A549 (cell line): ENCODE results near the gene KANSL1.

ENCODE experiments used
- CEBPB ChIP-seq, 2 experiments: fragments of >200 bp in 1 of 2; sonication (Bioruptor Twin) in 1 of 2; formaldehyde crosslinking in 1 of 2; IDR thresholded peaks; 2 replicates each; pipeline ENCODE4 v1.6.1; 2012 to 2016
- CTCF ChIP-seq: fragments of >200 bp; sonication (Bioruptor Twin); formaldehyde crosslinking; IDR thresholded peaks from 3 replicates; pipeline ENCODE4 v1.5.1; 2016
- EHF ChIP-seq: fragments of 250-450 bp; sonication (Bioruptor Pico); IDR thresholded peaks from 2 replicates; pipeline ENCODE4 v1.5.0; 2020; ENCODE audit warnings: mild to moderate bottlenecking
- HOXA7 ChIP-seq: fragments of 250-450 bp; sonication (Bioruptor Pico); IDR thresholded peaks from 2 replicates; pipeline ENCODE4 v1.5.0; 2020; ENCODE audit warnings: mild to moderate bottlenecking, moderate library complexity
- NR3C1 ChIP-seq: fragments of >200 bp; sonication (Bioruptor Twin); formaldehyde crosslinking; IDR thresholded peaks from 3 replicates; pipeline ENCODE4 v1.6.1; 2017
- POLR2A ChIP-seq: IDR thresholded peaks from 2 replicates; pipeline ENCODE4 v1.6.1; 2012; ENCODE audit warnings: mild to moderate bottlenecking, low read length
- RAD21 ChIP-seq, 2 experiments: fragments of >200 bp in 1 of 2; sonication (Bioruptor Twin) in 1 of 2; formaldehyde crosslinking in 1 of 2; IDR thresholded peaks in 1 of 2; conservative IDR thresholded peaks in 1 of 2; 2 replicates in 1 of 2; 3 replicates in 1 of 2; pipeline ENCODE4 v1.6.1; 2012 to 2018; ENCODE audit warnings: inconsistent platforms in 1 of 2
- SMC3 ChIP-seq: fragments of >200 bp; sonication (Bioruptor Twin); formaldehyde crosslinking; IDR thresholded peaks from 3 replicates; pipeline ENCODE4 v1.6.1; 2018; ENCODE audit warnings: inconsistent platforms

GRCh38 chr17:46205975-46206374 lies 12.7 kb upstream of the KANSL1 start:
- no peak for TF ChIP-seq NR3C1
- TF ChIP-seq HOXA7 (CRISPR knock-in tag), result no peak
- no peak for TF ChIP-seq CEBPB (IDR thresholded peaks at IDR 0.05)
- TF ChIP-seq EHF (CRISPR knock-in tag), result no peak
- no peak for TF ChIP-seq CTCF
- TF ChIP-seq SMC3, result no peak
- TF ChIP-seq POLR2A, result no peak
- TF ChIP-seq RAD21 (conservative IDR thresholded peaks at IDR 0.05 in 1 of 2, IDR thresholded peaks at IDR 0.05 in 1 of 2), result no peak
